Lower lobe of right lung (tissue), 2 donors: ENCODE measurements around the gene DST. TPM values are rescaled to one million over a fixed set of nuclear protein-coding genes. Genes with fewer than 3 reads are reported as not detected.

Source experiments
- ATAC-seq, 2 donors: fragments of 200-7000 bp; cut with Tn5 transposase; one replicate each; pipeline ENCODE4 v1.9.1; 2020 to 2022; ENCODE audit warnings: mild to moderate bottlenecking in 2 of 2, moderate library complexity in 2 of 2
- DNase-seq: peaks from one replicate; pipeline ENCODE4 v3.0.0-alpha.2; 2020
- H3K27ac ChIP-seq: fragments of 200-600 bp; one replicate; pipeline ENCODE4 v1.8.0; 2022
- H3K27me3 ChIP-seq: fragments of 200-600 bp; one replicate; pipeline ENCODE4 v1.8.0; 2022; ENCODE audit warnings: low read depth
- H3K36me3 ChIP-seq: fragments of 200-600 bp; one replicate; pipeline ENCODE4 v1.8.0; 2022; ENCODE audit warnings: mild to moderate bottlenecking
- H3K4me1 ChIP-seq: fragments of 200-600 bp; one replicate; pipeline ENCODE4 v1.8.0; 2022
- H3K4me3 ChIP-seq: fragments of 200-600 bp; one replicate; pipeline ENCODE4 v1.8.0; 2022; ENCODE audit warnings: mild to moderate bottlenecking
- H3K9me3 ChIP-seq: fragments of 200-600 bp; one replicate; pipeline ENCODE4 v1.8.0; 2022
- intact Hi-C: fragments of 100-400 bp; cut with DNase I; formaldehyde crosslinking; loops from one replicate; pipeline ENCODE4 v1.11.0; 2022
- total RNA-seq: library from RNA; stranded (reverse); fragmentation: NEBNext Ultra II Directional; extraction: Animal tissue kit (Norgen Biotek cat#: 25700); gene quantifications from one replicate; pipeline ENCODE4 v1.2.1, GENCODE V29; 2021
- TF ChIP-seq, protein P1 (sequence below): fragments of 200-600 bp; IDR thresholded peaks from one replicate; pipeline ENCODE4 v1.8.0; 2022; ENCODE audit warnings: antibody characterized with exemption, mild to moderate bottlenecking
- donor health status: DM: no; HTN: yes; CAD: no; lungs with severe emphysema.

The DST gene
- total RNA-seq, 1 donor from 2014 or later, result 327 TPM

DNA sequence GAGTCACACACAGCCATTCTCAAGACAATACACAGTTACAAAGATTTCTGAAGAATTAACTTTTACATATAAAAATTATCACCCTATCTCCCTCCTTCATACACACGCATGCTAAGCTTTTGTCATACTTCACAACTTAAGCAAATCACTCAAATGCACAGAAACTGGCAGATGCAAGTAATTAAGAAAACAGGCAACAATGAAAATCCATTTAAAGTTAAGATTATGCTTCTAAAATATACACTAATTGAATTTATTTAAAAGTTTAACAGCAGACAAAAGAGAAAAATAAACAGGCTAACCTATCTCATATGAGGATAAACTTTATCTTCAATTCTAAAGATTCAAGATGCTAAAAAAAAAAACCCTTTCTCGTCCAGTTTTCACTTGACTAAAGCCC is 68.4 kb downstream of the DST start:
- H3K4me1 ChIP-seq, result peaks cover 4% of the 10 kb centered on the region
- ATAC-seq (no peak), DNase-seq (no peak)
- no peak overlapping the region for H3K4me3 ChIP-seq
- intact Hi-C loops, result no loop called here
- H3K27me3 ChIP-seq, result no peaks in the 10 kb centered on the region
- H3K27ac ChIP-seq, result no peak overlapping the region
- peaks cover 16% of the 10 kb centered on the region for H3K36me3 ChIP-seq
- TF ChIP-seq, protein P1, sequence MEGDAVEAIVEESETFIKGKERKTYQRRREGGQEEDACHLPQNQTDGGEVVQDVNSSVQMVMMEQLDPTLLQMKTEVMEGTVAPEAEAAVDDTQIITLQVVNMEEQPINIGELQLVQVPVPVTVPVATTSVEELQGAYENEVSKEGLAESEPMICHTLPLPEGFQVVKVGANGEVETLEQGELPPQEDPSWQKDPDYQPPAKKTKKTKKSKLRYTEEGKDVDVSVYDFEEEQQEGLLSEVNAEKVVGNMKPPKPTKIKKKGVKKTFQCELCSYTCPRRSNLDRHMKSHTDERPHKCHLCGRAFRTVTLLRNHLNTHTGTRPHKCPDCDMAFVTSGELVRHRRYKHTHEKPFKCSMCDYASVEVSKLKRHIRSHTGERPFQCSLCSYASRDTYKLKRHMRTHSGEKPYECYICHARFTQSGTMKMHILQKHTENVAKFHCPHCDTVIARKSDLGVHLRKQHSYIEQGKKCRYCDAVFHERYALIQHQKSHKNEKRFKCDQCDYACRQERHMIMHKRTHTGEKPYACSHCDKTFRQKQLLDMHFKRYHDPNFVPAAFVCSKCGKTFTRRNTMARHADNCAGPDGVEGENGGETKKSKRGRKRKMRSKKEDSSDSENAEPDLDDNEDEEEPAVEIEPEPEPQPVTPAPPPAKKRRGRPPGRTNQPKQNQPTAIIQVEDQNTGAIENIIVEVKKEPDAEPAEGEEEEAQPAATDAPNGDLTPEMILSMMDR, result no peak
- no peaks in the 10 kb centered on the region for H3K9me3 ChIP-seq

DNA sequence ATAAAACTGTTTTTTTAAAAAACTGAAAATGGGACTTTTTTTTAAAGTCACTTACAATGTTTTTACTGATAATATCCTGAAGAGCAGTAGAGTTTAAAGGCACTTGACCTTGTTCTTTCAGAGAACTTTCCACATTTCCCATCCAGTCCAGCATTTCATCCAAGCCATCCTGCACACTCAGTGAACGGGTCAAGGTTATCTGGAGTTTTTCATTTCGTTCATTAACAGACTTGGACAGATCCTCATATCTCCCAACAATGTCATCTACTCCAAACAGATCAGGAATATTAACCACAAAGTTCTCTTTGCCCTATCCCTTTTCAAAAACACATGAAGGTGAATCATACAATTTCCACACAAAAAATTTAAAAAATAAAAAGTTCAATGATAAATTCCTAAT is 69.1 kb downstream of the DST start:
- no peak overlapping the region for H3K27ac ChIP-seq
- no peaks in the 10 kb centered on the region for H3K9me3 ChIP-seq
- ATAC-seq, result no peak
- peaks cover 4% of the 10 kb centered on the region for H3K4me1 ChIP-seq
- intact Hi-C loops, result no loop called here
- DNase-seq, result no peak
- TF ChIP-seq, protein P1, result no peak
- H3K36me3 ChIP-seq, result peaks cover 16% of the 10 kb centered on the region
- no peaks in the 10 kb centered on the region for H3K27me3 ChIP-seq
- H3K4me3 ChIP-seq, result no peak overlapping the region

DNA sequence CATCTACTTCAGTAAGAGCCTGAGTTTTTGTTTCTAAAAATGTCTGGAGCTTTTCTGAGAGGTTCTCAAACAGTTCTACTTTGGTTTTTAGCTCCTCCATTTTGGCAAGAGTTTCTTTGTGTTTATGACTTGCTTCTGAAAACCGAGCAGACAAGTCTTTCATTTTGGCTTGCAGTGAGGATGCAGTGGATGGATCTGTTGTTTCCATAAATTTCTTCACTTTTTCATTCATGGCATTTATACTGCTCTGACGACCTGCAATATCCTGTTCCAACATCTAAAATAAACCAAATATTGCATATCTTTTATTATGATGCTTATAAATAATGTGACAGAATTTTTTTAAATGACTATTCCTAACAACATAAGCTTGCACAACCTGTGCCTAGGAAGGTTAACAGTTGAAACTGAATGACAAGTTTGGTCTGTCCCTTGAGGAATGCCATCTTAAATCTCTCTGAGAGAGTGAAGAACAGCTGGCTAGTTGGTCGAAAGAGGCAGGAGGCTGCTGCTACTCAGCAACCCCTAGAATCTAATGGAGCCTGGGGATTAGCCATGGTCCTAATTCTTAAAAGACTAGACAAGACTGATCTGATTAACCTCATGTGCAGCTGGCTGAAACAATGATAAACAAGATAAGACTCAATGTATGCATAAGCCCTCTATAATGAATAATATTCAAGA is 69.8 kb downstream of the DST start:
- H3K4me3 ChIP-seq, result no peak overlapping the region
- intact Hi-C loops, result no loop called here
- H3K4me1 ChIP-seq, result peaks cover 4% of the 10 kb centered on the region
- no peaks in the 10 kb centered on the region for H3K9me3 ChIP-seq
- H3K36me3 ChIP-seq, result peaks cover 16% of the 10 kb centered on the region
- DNase-seq (no peak), ATAC-seq (peak in 1 of 2 donors; percentile 26)
- no peaks in the 10 kb centered on the region for H3K27me3 ChIP-seq
- TF ChIP-seq, protein P1, result no peak
- no peak overlapping the region for H3K27ac ChIP-seq

DNA sequence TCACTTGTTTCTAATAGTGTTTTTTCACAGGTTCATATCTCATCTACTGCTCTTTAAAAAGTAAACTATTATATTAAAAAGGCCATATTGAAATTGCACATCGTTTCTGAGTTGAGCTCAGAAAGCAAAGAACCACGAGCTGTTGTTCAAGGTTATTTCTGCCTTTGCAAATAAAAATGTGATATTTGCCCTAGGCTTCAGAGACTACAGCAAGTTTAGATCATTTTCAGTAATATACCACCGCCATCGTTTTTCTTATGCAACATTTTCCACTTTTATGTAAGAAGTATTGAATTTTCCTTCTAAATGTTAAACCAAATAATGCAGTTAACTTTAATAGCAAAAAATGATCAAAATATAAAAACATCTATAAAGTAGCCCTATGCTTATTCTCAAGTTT is 71.1 kb downstream of the DST start:
- DNase-seq (no peak), ATAC-seq (no peak)
- peaks cover 13% of the 10 kb centered on the region for H3K36me3 ChIP-seq
- H3K4me3 ChIP-seq, result no peak overlapping the region
- no peaks in the 10 kb centered on the region for H3K27me3 ChIP-seq
- no peak overlapping the region for H3K27ac ChIP-seq
- H3K9me3 ChIP-seq, result no peaks in the 10 kb centered on the region
- peaks cover 4% of the 10 kb centered on the region for H3K4me1 ChIP-seq
- intact Hi-C loops, result no loop called here
- TF ChIP-seq, protein P1, result no peak

DNA sequence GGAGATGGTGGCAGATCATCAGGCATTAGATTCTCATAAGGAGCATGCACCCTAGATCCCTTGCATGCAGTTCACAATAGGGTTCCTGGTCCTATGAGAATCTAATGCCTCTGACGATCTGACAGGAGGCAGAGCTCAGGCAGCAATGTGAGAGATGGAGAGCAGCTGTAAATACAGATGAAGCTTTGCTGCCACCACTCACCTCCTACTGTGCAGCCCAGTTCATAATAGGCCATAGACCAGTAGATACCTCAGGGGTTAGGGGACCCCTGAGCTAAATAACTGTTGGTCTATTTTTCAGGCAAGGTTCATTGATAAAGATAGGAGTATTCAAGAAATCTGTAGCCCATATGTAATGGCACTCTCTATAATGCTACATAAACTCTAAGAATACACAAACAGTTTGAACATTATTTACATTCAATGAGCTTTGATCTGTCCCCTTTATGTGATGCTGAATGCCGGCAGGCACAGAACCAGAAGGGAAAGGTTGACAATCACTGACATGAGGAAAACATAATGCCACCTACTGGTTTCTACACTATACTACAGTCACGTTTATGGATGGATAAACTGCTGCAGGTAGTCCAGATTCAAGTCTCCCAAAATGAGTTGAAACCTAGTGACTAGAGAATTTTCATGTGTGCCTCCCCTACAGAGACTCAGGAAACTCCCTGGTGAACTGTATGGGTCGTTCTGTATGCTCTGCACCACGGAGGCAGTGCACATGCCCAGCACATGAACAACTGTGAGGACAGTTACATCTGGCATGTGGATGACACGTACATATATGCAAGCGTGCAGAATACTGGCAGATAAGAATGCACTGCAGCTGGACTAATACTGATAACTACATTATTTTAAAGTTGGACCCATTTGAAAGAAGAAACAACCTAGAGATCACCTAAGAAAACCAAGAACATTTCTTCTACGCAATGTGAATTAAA is 72.0 kb downstream of the DST start:
- DNase-seq (no peak), ATAC-seq (peak; percentile 59 to 82)
- no peak overlapping the region for H3K27ac ChIP-seq
- no peaks in the 10 kb centered on the region for H3K9me3 ChIP-seq
- no peak overlapping the region for H3K4me3 ChIP-seq
- no peaks in the 10 kb centered on the region for H3K27me3 ChIP-seq
- peaks cover 11% of the 10 kb centered on the region for H3K36me3 ChIP-seq
- intact Hi-C loops, result no loop called here
- TF ChIP-seq, protein P1, result peak; percentile 61
- peaks cover 4% of the 10 kb centered on the region for H3K4me1 ChIP-seq
